Esophagus squamous epithelium (tissue), 5 donors: ENCODE data around the gene SERINC4. TPM values are rescaled to one million over a fixed set of nuclear protein-coding genes. Genes with fewer than 3 reads are reported as not detected.

Experiments used
- DNase-seq: peaks from one replicate; lab custom pipeline; 2025; lab: John Stamatoyannopoulos, UW
- H3K27ac ChIP-seq, 4 donors: fragments of 200-600 bp; sonication (generic); one replicate each; pipeline ENCODE4 v1.5.1; 2016 to 2019; ENCODE audit warnings: mild to moderate bottlenecking in 1 of 4
- H3K27me3 ChIP-seq, 4 donors: fragments of 200-600 bp; sonication (generic); 1 replicate in 3 of 4; 2 replicates in 1 of 4; pipeline versions ENCODE4 v1.5.1 to v1.6.0; 2017 to 2021; ENCODE audit warnings: antibody characterized with exemption in 1 of 4
- H3K36me3 ChIP-seq, 3 donors: fragments of 200-600 bp; sonication (generic); one replicate each; pipeline ENCODE4 v1.5.1; 2016 to 2019
- H3K4me1 ChIP-seq, 3 donors: fragments of 200-600 bp; sonication (generic); one replicate each; pipeline ENCODE4 v1.5.1; 2017 to 2019
- H3K4me3 ChIP-seq, 4 donors: fragments of 200-600 bp; sonication (generic); 1 replicate in 3 of 4; 2 replicates in 1 of 4; pipeline ENCODE4 v1.5.1; 2016 to 2019; ENCODE audit warnings: mild to moderate bottlenecking in 2 of 4, moderate library complexity in 1 of 4
- H3K9me3 ChIP-seq, 3 donors: fragments of 200-600 bp; sonication (generic); one replicate each; pipeline ENCODE4 v1.5.1; 2016 to 2019
- CTCF ChIP-seq, 6 experiments: fragments of 450-650 bp in 4 of 6; fragments of 200-600 bp in 2 of 6; sonication (generic) in 2 of 6; IDR thresholded peaks; one replicate each; pipeline ENCODE4 v1.5.1; 2016 to 2019; ENCODE audit warnings: antibody characterized with exemption in 6 of 6, mild to moderate bottlenecking in 4 of 6, moderate library complexity in 4 of 6
- POLR2A ChIP-seq, 4 donors: fragments of 450-650 bp; IDR thresholded peaks; one replicate each; pipeline ENCODE4 v1.6.1; 2017; ENCODE audit warnings: antibody characterized with exemption in 4 of 4, mild to moderate bottlenecking in 4 of 4, moderate library complexity in 3 of 4
- WGBS, 2 donors: methylation state at CpG; one replicate each; pipeline ENCODE4 v1.1.5; 2018; 5-methylcytosine and 5-hydroxymethylcytosine counted together
- intact Hi-C: fragments of 100-400 bp; cut with DNase I; formaldehyde crosslinking; loops from one replicate; pipeline ENCODE4 v1.15.0; 2022
- total RNA-seq, 4 donors: library from RNA; depleted of rRNA; stranded (reverse); fragments of >200 nt; gene quantifications; one replicate each; pipeline ENCODE4 v1.1.0, GENCODE V29; 2016
- donor health status: DM: yes; HTN: yes; CAD: no.

Gene SERINC4
- total RNA-seq, 4 donors from 2014 or later, result 0.19 TPM; not detected in 3

- peaks cover 19 to 56% (median 23%) of the 10 kb centered on the region in 3 donors for H3K36me3 ChIP-seq
- no peak overlapping the region for H3K4me3 ChIP-seq
- H3K9me3 ChIP-seq, result no peaks in the 10 kb centered on the region
- peaks cover 12 to 49% (median 20%) of the 10 kb centered on the region in 3 donors for H3K4me1 ChIP-seq
- TF ChIP-seq POLR2A (IDR thresholded peaks at IDR 0.05) (no peak), CTCF (IDR thresholded peaks at IDR 0.05) (no peak)
- intact Hi-C loops, result no loop called here
- no peak for DNase-seq
- H3K27ac ChIP-seq, result peak overlapping the region in 1 of 4 donors; percentile 94
- no peaks in the 10 kb centered on the region for H3K27me3 ChIP-seq
- WGBS, 2 donors, result 65 to 83% methylated on average over 4 of the region's 4 CpGs
Observed at GRCh38 chr15:43774062-43774461, 26.0 kb downstream of the SERINC4 start.

- TF ChIP-seq CTCF (IDR thresholded peaks at IDR 0.05), result no peak
- no peak for TF ChIP-seq POLR2A (IDR thresholded peaks at IDR 0.05)
- Histone ChIP-seq H3K4me1 (peaks cover 6 to 42% (median 20%) of the 10 kb centered on the region in 3 donors), H3K36me3 (peaks cover 19 to 70% (median 37%) of the 10 kb centered on the region in 3 donors), H3K27ac (peak overlapping the region in 3 of 4 donors; percentile 40 to 86 (median 82)), H3K9me3 (no peaks in the 10 kb centered on the region), H3K27me3 (no peaks in the 10 kb centered on the region), H3K4me3 (no peak overlapping the region)
- intact Hi-C loops, result no loop called here
- no peak for DNase-seq
Observed at GRCh38 chr15:43772624-43773023, 27.4 kb downstream of the SERINC4 start.

DNA sequence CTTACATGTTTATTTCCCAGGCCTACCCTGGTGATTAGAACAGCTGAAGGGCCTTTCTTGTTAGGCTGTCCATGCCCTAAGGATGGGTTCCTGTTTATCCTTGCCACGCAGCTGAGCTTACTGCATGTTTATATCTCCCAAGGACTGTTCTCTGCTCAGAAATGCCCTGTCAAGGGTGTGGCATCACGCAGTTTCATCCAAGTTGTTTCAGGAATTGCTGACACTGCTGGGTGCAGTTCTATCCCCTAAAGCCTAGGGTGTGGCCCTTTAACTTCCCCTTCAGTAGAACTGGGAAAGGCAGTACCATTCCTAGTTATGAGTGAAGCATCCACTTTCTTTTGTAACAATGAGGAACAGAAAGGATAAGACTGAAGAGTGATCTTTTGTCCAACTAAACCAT is 28.2 kb downstream of the SERINC4 start:
- H3K4me3 ChIP-seq, result no peak overlapping the region
- TF ChIP-seq POLR2A (IDR thresholded peaks at IDR 0.05) (peak in 1 of 4 donors; percentile 56), CTCF (IDR thresholded peaks at IDR 0.05) (no peak)
- no peaks in the 10 kb centered on the region for H3K27me3 ChIP-seq
- 20 to 36% methylated on average over 2 of the region's 2 CpGs for WGBS, 2 donors
- no peak for DNase-seq
- intact Hi-C loops, result no loop called here
- no peaks in the 10 kb centered on the region for H3K9me3 ChIP-seq
- peaks cover 4 to 39% (median 20%) of the 10 kb centered on the region in 3 donors for H3K4me1 ChIP-seq
- H3K27ac ChIP-seq, result peak overlapping the region; percentile 40 to 86 (median 62)
- peaks cover 22 to 78% (median 45%) of the 10 kb centered on the region in 3 donors for H3K36me3 ChIP-seq

DNA sequence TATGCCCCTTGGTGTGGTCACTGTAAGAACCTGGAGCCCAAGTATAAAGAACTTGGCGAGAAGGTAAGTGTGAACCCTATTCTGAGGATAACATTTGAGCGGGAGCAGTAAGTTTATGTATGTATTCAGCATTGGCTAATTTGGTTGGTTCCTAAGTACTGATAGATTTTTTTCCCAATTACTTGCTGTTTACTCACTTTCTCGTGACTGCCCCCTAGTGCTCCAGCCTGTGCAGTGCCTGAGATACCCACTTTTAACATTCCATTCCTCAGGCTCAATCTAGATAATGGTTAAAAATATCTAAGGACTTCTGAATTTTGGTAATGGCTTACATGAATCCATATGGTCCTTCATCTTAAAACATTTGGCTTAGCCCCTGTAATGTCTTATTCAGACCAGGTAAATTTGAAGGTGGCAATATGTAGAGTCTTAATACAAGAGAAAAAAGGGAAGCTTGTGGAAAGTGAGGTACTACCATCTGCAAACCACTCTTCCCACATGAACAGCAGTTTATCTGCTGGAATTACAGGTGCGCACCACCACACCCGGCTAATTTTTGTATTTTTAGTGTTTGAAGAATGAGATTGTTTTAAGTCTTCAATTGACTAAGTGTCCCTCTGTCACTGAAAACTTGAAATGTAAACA is 30.3 kb downstream of the SERINC4 start:
- DNase-seq, result no peak
- peaks cover 25 to 99% (median 57%) of the 10 kb centered on the region in 3 donors for H3K36me3 ChIP-seq

More for the DNA sequence above, 30.3 kb downstream of the SERINC4 start:
- Histone ChIP-seq H3K9me3 (no peaks in the 10 kb centered on the region), H3K4me1 (peaks cover 0 to 19% (median 8%) of the 10 kb centered on the region in 3 donors), H3K4me3 (no peak overlapping the region), H3K27me3 (no peaks in the 10 kb centered on the region), H3K27ac (no peak overlapping the region)
- TF ChIP-seq POLR2A (IDR thresholded peaks at IDR 0.05) (no peak), CTCF (IDR thresholded peaks at IDR 0.05) (peak; percentile 49 to 82 (median 74))
- WGBS, 2 donors, result 57 to 59% methylated on average over 5 of the region's 5 CpGs
- intact Hi-C loops, result no loop called here
